H1 (cell line): ENCODE results near the gene RPL19. TPM values are rescaled to one million over a fixed set of nuclear protein-coding genes. Genes with fewer than 3 reads are reported as not detected.

Experiments used
- CHD7 ChIP-seq: fragments of 300-600 bp; sonication (generic); IDR thresholded peaks from 2 replicates; pipeline ENCODE4 v1.7.1; 2012; ENCODE audit warnings: low read length, moderate library complexity, mild to moderate bottlenecking, inconsistent platforms; ENCODE audit not compliant: insufficient replicate concordance
- EZH2 ChIP-seq: fragments of 200-600 bp; sonication (generic); IDR thresholded peaks from 2 replicates; pipeline ENCODE4 v1.7.1; 2012; ENCODE audit warnings: low read depth, mild to moderate bottlenecking, moderate library complexity, low read length, inconsistent platforms; ENCODE audit not compliant: severe bottlenecking
- PHF8 ChIP-seq: fragments of 200-600 bp; sonication (generic); conservative IDR thresholded peaks from 2 replicates; pipeline ENCODE4 v1.7.1; 2012; ENCODE audit warnings: low read depth, mild to moderate bottlenecking, inconsistent platforms, low read length, moderate library complexity
- SRF ChIP-seq: IDR thresholded peaks from 2 replicates; pipeline ENCODE4 v1.6.1; 2011; ENCODE audit warnings: mild to moderate bottlenecking, low read depth, low read length, moderate library complexity
- TBP ChIP-seq: IDR thresholded peaks from 2 replicates; pipeline ENCODE4 v1.6.1; 2011; ENCODE audit warnings: low read depth, low read length, improper control_type of control experiment
- polyA plus RNA-seq, 7 experiments: library from polyadenylated mRNA; depleted of rRNA in 3 of 7; stranded (reverse) in 5 of 7; unstranded in 2 of 7; fragments of >200 nt in 5 of 7; fragments of 200-250 nt in 2 of 7; gene quantifications; 1 replicate in 5 of 7; 2 replicates in 1 of 7; 4 replicates in 1 of 7; pipeline versions ENCODE4 v1.2.1 to v1.2.3, GENCODE V29; 2011 to 2013; ENCODE audit warnings: missing spikeins in 2 of 7, mixed read lengths in 2 of 7
- total RNA-seq: library from RNA; stranded (reverse); fragmentation: NEBNext Ultra II Directional; extraction: Animal tissue kit (Norgen Biotek cat#: 25700); gene quantifications from 2 replicates; pipeline ENCODE4 v1.2.1, GENCODE V29; 2021

RPL19 gene
- total and polyA plus RNA-seq, 2 of the 8 experiments (the other 6 are each of a cell fraction or from before 2014, with no cell fraction given): 2,108 to 2,182 TPM

GRCh38 chr17:39169518-39169917 lies 30.6 kb upstream of the RPL19 start (continued):
- TF ChIP-seq CHD7 (no peak), PHF8 (no peak), TBP (no peak), EZH2 (no peak), SRF (no peak)
